BJ (cell line): Measurements from ENCODE around the gene SPRN. TPM values are rescaled to one million over a fixed set of nuclear protein-coding genes. Genes with fewer than 3 reads are reported as not detected.

Experiments
- CTCF ChIA-PET: fragments of 350-600 bp; formaldehyde crosslinking; extraction: SDS; loops from one replicate; lab custom pipeline; 2021; ENCODE audit warnings: antibody characterized with exemption, inconsistent platforms; lab: Yijun Ruan, JAX
- POLR2A ChIA-PET: fragments of 300-600 bp; sonication (Branson Sonifier 250); formaldehyde crosslinking; extraction: SDS; loops from one replicate; lab custom pipeline; 2021; ENCODE audit warnings: antibody characterized with exemption; lab: Charles Lee
- DNase-seq: peaks from one replicate; pipeline ENCODE4 v3.0.0-alpha.2; 2011; ENCODE audit warnings: low read depth
- H3K27me3 ChIP-seq: 2 replicates; pipeline ENCODE4 v1.6.0; 2011; ENCODE audit warnings: low read length; ENCODE audit not compliant: control insufficient read depth, insufficient read depth
- H3K36me3 ChIP-seq: 2 replicates; pipeline ENCODE4 v1.5.1; 2011; ENCODE audit warnings: low read length; ENCODE audit not compliant: control insufficient read depth, insufficient read depth
- H3K4me3 ChIP-seq: 2 replicates; pipeline ENCODE4 v1.5.1; 2011; ENCODE audit warnings: low read depth, mild to moderate bottlenecking, control low read depth, low read length
- CTCF ChIP-seq: IDR thresholded peaks from 2 replicates; pipeline ENCODE4 v1.5.1; 2011; ENCODE audit warnings: low read depth, mild to moderate bottlenecking, control low read depth, inconsistent platforms, low read length, moderate library complexity; ENCODE audit not compliant: insufficient read depth
- polyA plus RNA-seq: library from polyadenylated mRNA; depleted of rRNA; stranded (reverse); fragments of >200 nt; gene quantifications from 2 replicates; pipeline ENCODE4 v1.2.3, GENCODE V29; 2011

The SPRN gene
- polyA plus RNA-seq, 1 experiment = 3.0 TPM

DNA sequence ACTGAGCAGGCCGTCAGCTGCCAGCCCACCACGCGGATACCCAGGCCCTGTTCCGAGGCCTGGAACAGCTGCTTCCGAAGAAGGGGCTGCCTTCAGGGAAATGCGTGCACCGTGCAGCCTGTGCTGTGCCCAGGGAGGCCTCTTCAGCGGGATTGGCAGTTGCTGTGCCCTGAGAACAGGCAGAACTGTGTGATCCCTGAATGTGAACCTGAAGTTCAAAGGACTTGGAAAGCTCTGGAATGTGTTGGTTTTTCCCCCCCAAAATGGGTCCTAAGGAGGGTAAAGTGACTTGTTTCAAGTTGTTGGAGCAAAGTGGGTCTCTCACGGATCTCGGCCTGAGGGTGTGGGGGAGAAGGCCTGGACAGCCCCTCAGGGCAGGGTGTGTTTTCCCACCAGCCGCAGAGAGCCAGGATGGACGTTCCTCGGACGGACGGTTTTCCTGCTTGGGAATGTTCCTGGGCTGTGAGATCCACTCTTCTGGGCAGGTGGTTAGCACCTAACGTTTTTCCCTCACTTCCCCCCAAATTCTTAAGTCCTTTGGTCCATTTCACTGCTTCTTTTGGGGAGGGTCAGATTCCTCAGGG is 2.1 kb downstream of the SPRN start:
- ChIA-PET CTCF (interaction anchor here (1.2 kb wide), 1 partner anchor 16 kb away, joined by 6 read pairs; no protein-coding TSS in a partner anchor), POLR2A (no interaction called here)
- DNase-seq = no peak
- Histone ChIP-seq H3K36me3 (peaks cover 9% of the 10 kb centered on the region), H3K4me3 (no peak overlapping the region), H3K27me3 (no peaks in the 10 kb centered on the region; the same call in 1 of the 2 replicates)
- no peak for TF ChIP-seq CTCF

DNA sequence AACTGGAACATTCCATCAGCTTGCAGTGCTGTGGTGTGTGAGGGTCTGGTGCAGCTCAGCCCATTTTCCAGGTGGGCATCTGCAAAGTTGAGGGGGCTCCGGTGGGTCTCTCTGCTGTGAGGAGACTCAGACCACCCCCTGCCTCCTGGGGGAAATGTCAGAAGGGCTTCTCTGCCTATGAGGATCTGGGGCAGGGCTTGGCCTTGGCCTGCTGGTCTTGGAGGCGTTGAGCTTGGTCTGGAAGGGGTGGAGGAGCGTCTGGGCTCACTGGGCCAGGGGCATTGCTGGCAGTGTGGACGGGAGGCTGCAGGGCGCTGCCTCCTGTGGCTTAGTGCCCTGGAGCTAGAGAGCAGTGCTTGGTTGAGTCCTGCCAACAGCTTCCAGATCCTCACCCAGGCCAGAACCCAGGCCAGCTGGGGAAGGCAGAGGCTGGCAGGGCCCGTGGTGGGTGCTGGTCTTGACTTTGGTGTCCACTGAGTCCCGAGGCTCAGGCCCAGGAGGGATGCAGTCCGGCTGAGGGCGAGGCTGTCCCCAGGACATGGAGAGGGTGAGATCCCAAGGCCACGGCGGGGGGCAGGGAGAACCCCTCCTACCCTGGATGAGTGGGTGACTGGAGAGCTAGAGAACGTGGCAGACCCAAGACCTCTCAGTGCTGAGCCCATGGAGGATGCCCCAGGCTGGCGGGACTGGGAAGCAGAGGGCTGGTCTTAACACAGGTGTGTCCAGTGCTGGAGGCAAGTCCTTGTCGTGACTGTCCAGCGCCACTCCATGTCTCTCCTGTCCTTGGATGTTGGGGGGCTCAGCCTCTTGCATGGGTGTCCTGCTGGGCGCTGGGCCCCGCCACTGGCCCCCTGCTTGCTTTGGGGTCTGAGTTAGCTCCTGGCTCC is 2.8 kb downstream of the SPRN start:
- TF ChIP-seq CTCF = no peak
- Histone ChIP-seq H3K36me3 (peaks cover 9% of the 10 kb centered on the region), H3K4me3 (no peak overlapping the region), H3K27me3 (no peaks in the 10 kb centered on the region; the same call in 1 of the 2 replicates)
- DNase-seq = no peak
- CTCF ChIA-PET = interaction anchor here (1.2 to 2.0 kb wide), 3 partner anchors 16 to 17 kb away, joined by 4 to 6 read pairs (median 6); no protein-coding TSS in a partner anchor
- POLR2A ChIA-PET = no interaction called here

DNA sequence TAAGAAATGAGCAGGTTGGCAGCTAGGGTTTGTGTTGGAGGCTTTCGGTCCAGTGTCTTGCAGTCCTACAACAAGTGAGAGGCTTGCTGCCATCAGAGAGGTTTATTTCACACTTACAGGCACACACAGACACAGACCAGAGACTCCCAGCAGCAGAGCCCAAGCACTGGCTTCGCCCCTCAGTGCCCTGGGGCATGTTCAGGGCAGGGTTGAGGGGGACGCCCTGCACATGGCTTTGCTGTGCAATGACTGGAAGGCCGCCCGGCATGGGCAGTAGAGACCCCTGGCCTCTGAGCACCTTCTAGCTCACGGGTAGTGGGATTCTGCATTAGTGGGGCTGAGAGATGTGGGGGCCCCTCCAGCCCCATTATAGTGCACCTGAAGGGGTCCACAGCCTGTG is 3.8 kb downstream of the SPRN start:
- no peak overlapping the region for H3K4me3 ChIP-seq
- peaks cover 9% of the 10 kb centered on the region for H3K36me3 ChIP-seq
- H3K27me3 ChIP-seq = no peaks in the 10 kb centered on the region; the same call in 1 of the 2 replicates
- no peak for DNase-seq
- ChIA-PET POLR2A (no interaction called here), CTCF (interaction anchor here (1.2 to 2.0 kb wide), 2 partner anchors 17 to 18 kb away, joined by 4 to 6 read pairs; no protein-coding TSS in a partner anchor)
- no peak for TF ChIP-seq CTCF

DNA sequence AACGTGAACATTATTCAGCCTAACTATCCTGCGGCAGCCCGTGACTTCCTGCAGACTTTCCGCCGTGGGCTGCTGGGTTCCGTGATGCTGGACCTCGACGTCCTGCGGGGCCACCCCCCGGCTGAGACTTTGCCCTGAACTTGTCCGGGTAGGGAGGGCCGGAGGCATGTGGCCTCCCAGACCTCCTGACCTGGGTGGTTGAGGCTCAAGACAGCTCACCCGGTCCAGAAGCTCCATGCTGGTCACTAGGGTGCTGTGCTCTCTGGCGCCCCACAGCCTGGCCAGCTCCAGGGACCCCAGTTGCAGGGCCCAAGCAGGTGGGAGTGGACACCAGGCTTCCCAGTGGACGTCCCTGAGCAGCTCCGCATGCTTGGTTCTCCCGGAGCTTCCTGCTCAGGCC is 4.4 kb downstream of the SPRN start:
- CTCF ChIA-PET = interaction anchor here (1.2 to 2.0 kb wide), 2 partner anchors 17 to 19 kb away, joined by 4 to 6 read pairs; no protein-coding TSS in a partner anchor

More for the DNA sequence above, 4.4 kb downstream of the SPRN start:
- Histone ChIP-seq H3K27me3 (no peaks in the 10 kb centered on the region; the same call in 1 of the 2 replicates), H3K36me3 (peaks cover 12% of the 10 kb centered on the region), H3K4me3 (no peak overlapping the region)
- POLR2A ChIA-PET = no interaction called here
- no peak for TF ChIP-seq CTCF
- no peak for DNase-seq
